ENCODE measurements around the gene DCTD.
A peak's percentile ranks its signal among the peaks of the same experiment; 100 is the strongest.
"Not testable (repeated sequence)": the region's sequence is repeated elsewhere in the genome, so short reads cannot be mapped to it uniquely, and the experiment has no call there.

DCTD gene

GRCh38 chr4:182921608-182922007, 4.4 kb upstream of the DCTD start:
- no peak for DNase-seq (ENCODE audit: low read depth)

GRCh38 chr4:182920676-182921075, 3.5 kb upstream of the DCTD start:
- DNase-seq (ENCODE audit: low read depth) = no peak

- no peak for DNase-seq (ENCODE audit: low read depth)
Observed at GRCh38 chr4:182918791-182919302, 1.7 kb upstream of the DCTD start.

- no peak for DNase-seq (ENCODE audit: low read depth)
Observed at GRCh38 chr4:182918044-182918607, 940 bp upstream of the DCTD start.

- DNase-seq (ENCODE audit: low read depth) = peak; percentile 32
Observed at GRCh38 chr4:182916483-182917181, 554 bp downstream of the DCTD start.

GRCh38 chr4:182914357-182914756, 2.8 kb downstream of the DCTD start:
- DNase-seq (ENCODE audit: low read depth) = no peak

- no peak for DNase-seq (ENCODE audit: low read depth)
Observed at GRCh38 chr4:182913621-182914020, 3.6 kb downstream of the DCTD start.

GRCh38 chr4:182913036-182913435, 4.2 kb downstream of the DCTD start:
- no peak for DNase-seq (ENCODE audit: low read depth)

- DNase-seq (ENCODE audit: low read depth) = no peak
Observed at GRCh38 chr4:182908124-182908523, 9.1 kb downstream of the DCTD start.

- DNase-seq (ENCODE audit: low read depth) = no peak
Observed at GRCh38 chr4:182907396-182907795, 9.8 kb downstream of the DCTD start.

- no peak for DNase-seq (ENCODE audit: low read depth)
Observed at GRCh38 chr4:182906786-182907185, 10.4 kb downstream of the DCTD start.

- DNase-seq (ENCODE audit: low read depth) = no peak
Observed at GRCh38 chr4:182905038-182905437, 12.1 kb downstream of the DCTD start.

- no peak for DNase-seq (ENCODE audit: low read depth)
Observed at GRCh38 chr4:182904211-182904761, 12.9 kb downstream of the DCTD start.

GRCh38 chr4:182903013-182903412, 14.2 kb downstream of the DCTD start:
- DNase-seq (ENCODE audit: low read depth) = no peak

- no peak for DNase-seq (ENCODE audit: low read depth)
Observed at GRCh38 chr4:182901337-182901736, 15.8 kb downstream of the DCTD start.

GRCh38 chr4:182900021-182900420, 17.2 kb downstream of the DCTD start:
- DNase-seq (ENCODE audit: low read depth) = not testable (repeated sequence)

GRCh38 chr4:182898479-182898799, 18.7 kb downstream of the DCTD start:
- no peak for DNase-seq (ENCODE audit: low read depth)

- no peak for DNase-seq (ENCODE audit: low read depth)
Observed at GRCh38 chr4:182897601-182898478, 19.3 kb downstream of the DCTD start.

- DNase-seq (ENCODE audit: low read depth) = no peak
Observed at GRCh38 chr4:182896421-182896820, 20.8 kb downstream of the DCTD start.

- no peak for DNase-seq (ENCODE audit: low read depth)
Observed at GRCh38 chr4:182895791-182896292, 21.3 kb downstream of the DCTD start.

GRCh38 chr4:182894681-182895275, 22.4 kb downstream of the DCTD start:
- no peak for DNase-seq (ENCODE audit: low read depth)

GRCh38 chr4:182893474-182894080, 23.6 kb downstream of the DCTD start:
- DNase-seq (ENCODE audit: low read depth) = no peak
